GM12872 (cell line): Measurements from ENCODE around the gene STX7.

Experiments used
- CTCF ChIP-seq: IDR thresholded peaks from 3 replicates; pipeline ENCODE4 v1.5.1; 2011; ENCODE audit warnings: low read depth, mild to moderate bottlenecking, low read length, moderate library complexity; ENCODE audit not compliant: insufficient read depth

Gene STX7

GRCh38 chr6:132505158-132505557 lies 7.8 kb downstream of the STX7 start:
- no peak for TF ChIP-seq CTCF

DNA sequence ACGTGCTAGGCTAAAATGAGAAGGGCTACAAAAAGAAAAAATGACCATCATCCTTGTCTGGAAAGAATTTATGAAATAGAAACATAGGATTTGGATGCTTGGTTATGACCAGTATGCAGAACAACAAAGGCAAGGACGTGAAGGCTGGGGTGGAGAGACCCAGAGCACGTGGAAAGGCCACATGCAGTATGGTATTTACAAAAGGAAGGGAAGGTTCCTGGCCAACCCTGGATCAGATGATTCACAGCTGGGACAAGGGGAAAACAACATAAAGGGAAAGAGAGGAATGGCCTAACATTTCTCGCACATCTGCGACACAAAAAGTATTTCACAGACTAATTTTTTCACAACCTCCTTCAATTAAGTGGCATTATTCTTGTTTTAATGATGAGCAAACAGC lies 8.2 kb downstream of the STX7 start:
- TF ChIP-seq CTCF = no peak

DNA sequence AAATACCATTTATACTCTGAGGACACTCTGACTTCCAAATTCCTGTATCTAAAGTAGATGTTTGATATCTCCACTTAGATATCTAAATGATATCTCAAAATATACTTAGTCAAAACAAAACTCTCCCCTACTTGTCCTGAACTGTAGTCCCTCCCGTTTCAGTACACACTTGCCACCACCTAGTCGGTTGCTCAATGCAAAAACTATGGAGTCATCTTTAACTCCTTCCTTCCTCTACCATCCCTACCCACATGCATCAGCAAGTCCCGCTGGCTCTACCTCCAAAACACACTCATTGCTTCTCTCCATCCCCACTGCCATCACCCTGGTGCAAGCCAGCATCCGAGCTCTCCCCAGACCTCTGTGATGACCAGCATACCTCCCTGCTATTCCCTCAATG lies 13.2 kb downstream of the STX7 start:
- no peak for TF ChIP-seq CTCF

GRCh38 chr6:132498638-132499037 lies 14.3 kb downstream of the STX7 start:
- TF ChIP-seq CTCF = no peak

GRCh38 chr6:132496519-132497180 lies 16.3 kb downstream of the STX7 start:
- no peak for TF ChIP-seq CTCF

DNA sequence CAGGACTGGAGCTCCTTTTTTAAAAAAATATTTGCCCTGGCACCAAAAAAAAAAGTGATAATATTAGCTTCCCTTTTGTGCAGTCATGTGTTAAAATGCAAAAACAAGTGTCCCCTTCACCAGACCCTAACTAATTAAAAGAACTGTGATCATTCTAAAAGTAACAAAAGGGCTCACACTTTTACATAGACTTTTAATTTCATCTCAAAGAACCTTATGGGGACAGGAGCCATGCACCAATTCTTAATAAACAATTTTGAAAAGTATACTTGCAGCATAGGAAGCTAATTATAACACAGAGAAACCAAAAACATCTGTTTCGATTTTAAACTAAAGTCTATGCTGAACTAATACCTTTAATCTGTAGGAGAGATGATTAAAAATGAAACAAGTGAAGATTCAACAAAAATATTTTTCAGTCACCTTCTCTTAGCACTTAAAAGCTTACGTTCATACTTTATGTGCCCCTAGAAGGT lies 17.3 kb downstream of the STX7 start:
- TF ChIP-seq CTCF = no peak

DNA sequence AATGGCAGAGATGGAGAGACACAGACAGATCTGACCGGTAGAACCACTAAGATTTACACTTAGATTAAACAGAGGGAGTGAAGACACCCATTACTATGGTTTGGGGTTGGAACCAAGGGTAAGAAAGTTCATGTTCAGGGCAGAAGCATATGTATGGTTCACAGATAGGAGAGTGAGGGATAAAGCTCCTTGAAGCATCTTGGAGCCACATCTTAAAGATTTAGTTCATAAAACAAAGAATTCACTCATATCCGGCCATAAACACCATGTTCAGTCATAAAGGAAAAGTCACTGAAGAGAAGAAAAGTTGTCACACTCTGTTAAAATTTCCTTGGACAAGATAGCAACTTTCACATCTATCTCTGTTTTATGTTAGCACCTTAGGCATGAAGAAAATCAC lies 18.0 kb downstream of the STX7 start:
- TF ChIP-seq CTCF = no peak
